ENCODE measurements around the gene NR2C2AP.

DNA sequence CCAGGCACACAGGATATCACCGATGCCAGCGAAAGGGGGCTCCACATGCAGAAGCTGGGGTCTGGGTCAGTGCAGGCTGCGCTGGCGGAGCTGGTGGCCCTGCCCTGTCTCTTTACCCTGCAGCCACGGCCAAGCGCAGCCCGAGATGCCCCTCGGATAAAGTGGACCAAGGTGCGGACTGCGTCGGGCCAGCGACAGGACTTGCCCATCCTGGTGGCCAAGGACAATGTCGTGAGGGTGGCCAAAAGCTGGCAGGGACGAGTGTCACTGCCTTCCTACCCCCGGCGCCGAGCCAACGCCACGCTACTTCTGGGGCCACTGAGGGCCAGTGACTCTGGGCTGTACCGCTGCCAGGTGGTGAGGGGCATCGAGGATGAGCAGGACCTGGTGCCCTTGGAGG lies 15.7 kb upstream of the NR2C2AP start:
- TF ChIP-seq, protein P1, sequence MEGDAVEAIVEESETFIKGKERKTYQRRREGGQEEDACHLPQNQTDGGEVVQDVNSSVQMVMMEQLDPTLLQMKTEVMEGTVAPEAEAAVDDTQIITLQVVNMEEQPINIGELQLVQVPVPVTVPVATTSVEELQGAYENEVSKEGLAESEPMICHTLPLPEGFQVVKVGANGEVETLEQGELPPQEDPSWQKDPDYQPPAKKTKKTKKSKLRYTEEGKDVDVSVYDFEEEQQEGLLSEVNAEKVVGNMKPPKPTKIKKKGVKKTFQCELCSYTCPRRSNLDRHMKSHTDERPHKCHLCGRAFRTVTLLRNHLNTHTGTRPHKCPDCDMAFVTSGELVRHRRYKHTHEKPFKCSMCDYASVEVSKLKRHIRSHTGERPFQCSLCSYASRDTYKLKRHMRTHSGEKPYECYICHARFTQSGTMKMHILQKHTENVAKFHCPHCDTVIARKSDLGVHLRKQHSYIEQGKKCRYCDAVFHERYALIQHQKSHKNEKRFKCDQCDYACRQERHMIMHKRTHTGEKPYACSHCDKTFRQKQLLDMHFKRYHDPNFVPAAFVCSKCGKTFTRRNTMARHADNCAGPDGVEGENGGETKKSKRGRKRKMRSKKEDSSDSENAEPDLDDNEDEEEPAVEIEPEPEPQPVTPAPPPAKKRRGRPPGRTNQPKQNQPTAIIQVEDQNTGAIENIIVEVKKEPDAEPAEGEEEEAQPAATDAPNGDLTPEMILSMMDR (IDR thresholded peaks at IDR 0.05) = no peak
- no peak for TF ChIP-seq POLR2A (IDR thresholded peaks at IDR 0.05)
- TF ChIP-seq POLR2AphosphoS5 (IDR thresholded peaks at IDR 0.05) = no peak

Measured in breast epithelium (tissue), 3 donors.